ENCODE results near the gene CD37.

Gene CD37

GRCh38 chr19:49348305-49349189 lies 13.3 kb downstream of the CD37 start:
- TF ChIP-seq CTCF (IDR thresholded peaks at IDR 0.05; ENCODE audit: low read length, missing control alignments), result no peak
- no peak for DNase-seq (ENCODE audit: low read depth)
- H3K4me3 ChIP-seq (replicated peaks; ENCODE audit: low read depth, low read length), result no peak overlapping the region

GRCh38 chr19:49349567-49349966 lies 14.4 kb downstream of the CD37 start:
- no peak overlapping the region for H3K4me3 ChIP-seq (replicated peaks; ENCODE audit: low read depth, low read length)
- DNase-seq (ENCODE audit: low read depth), result no peak
- TF ChIP-seq CTCF (IDR thresholded peaks at IDR 0.05; ENCODE audit: low read length, missing control alignments), result no peak

GRCh38 chr19:49355909-49356353 lies 20.7 kb downstream of the CD37 start:
- H3K4me3 ChIP-seq (replicated peaks; ENCODE audit: low read depth, low read length), result peak overlapping the region; percentile 23
- no peak for TF ChIP-seq CTCF (IDR thresholded peaks at IDR 0.05; ENCODE audit: low read length, missing control alignments)
- peak; percentile 76 for DNase-seq (ENCODE audit: low read depth)

GRCh38 chr19:49356382-49356781 lies 21.2 kb downstream of the CD37 start:
- peak overlapping the region; percentile 23 for H3K4me3 ChIP-seq (replicated peaks; ENCODE audit: low read depth, low read length)
- TF ChIP-seq CTCF (IDR thresholded peaks at IDR 0.05; ENCODE audit: low read length, missing control alignments), result no peak
- DNase-seq (ENCODE audit: low read depth), result no peak

GRCh38 chr19:49357186-49357585 lies 22.0 kb downstream of the CD37 start:
- no peak overlapping the region for H3K4me3 ChIP-seq (replicated peaks; ENCODE audit: low read depth, low read length)
- TF ChIP-seq CTCF (IDR thresholded peaks at IDR 0.05; ENCODE audit: low read length, missing control alignments), result no peak
- no peak for DNase-seq (ENCODE audit: low read depth)

- no peak for TF ChIP-seq CTCF (IDR thresholded peaks at IDR 0.05; ENCODE audit: low read length, missing control alignments)
- DNase-seq (ENCODE audit: low read depth), result no peak
- H3K4me3 ChIP-seq (replicated peaks; ENCODE audit: low read depth, low read length), result peak overlapping the region; percentile 96
Measured at GRCh38 chr19:49359851-49360820, 24.9 kb downstream of the CD37 start.

All from fibroblast of pulmonary artery (primary cell).